ENCODE measurements around the gene SPINK8.

SPINK8 gene

DNA sequence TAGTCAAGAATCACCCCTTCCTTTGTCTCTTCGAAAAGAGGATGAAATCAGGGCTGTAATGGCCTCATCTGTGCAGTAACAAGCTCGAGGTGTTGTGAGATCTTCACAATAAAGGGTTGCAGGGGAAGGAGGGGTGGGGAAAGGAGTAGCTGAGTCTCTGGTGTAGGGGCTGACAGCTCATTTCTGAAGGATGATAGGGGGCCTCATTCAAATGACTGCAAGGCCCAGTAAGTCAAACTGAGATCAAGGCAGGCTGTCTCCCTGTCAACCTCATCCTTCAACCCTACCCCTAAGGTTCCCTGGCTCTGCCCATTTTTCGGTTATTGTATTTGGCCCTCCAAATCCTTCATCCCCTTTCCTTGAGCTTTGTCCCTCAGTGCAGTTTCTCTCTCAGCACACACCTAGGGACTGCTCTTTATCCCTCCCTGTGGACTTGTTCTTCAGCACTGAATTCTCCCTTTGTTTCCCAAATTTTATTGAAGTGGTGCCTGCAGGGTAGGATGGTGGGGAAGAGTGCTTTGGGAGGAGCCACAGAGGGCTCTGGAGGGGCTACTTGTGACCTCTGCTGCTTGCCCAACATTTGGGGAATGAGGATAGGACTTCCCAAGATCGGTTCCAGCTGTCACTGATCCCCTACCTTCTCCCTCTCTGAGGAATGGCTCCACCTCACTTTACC lies 54.4 kb downstream of the SPINK8 start:
- no peak overlapping the region for H4K8ac ChIP-seq (ENCODE audit: low read depth, low read length)
- H3K14ac ChIP-seq (ENCODE audit: low read length), result no peak overlapping the region
- no peak overlapping the region for H2BK5ac ChIP-seq (ENCODE audit: low read depth, low read length, poor library complexity)
- H3K9ac ChIP-seq (ENCODE audit: low read length), result no peak overlapping the region
- no peak overlapping the region for H3K4me3 ChIP-seq (ENCODE audit: low read depth, low read length)
- WGBS (ENCODE audit: extremely low coverage, insufficient coverage, insufficient read length), result no CpG with 5 or more reads among the region's 4 CpGs
- H3K79me2 ChIP-seq (ENCODE audit: control insufficient read depth, insufficient read depth, low read length, poor library complexity), result no peaks in the 10 kb centered on the region
- H4K91ac ChIP-seq (ENCODE audit: low read depth, low read length), result no peak overlapping the region
- H3K27ac ChIP-seq (ENCODE audit: low read depth, low read length), result no peak overlapping the region
- no peak for DNase-seq
- peaks cover 0 to 6% of the 10 kb centered on the region in 2 experiments for H3K4me1 ChIP-seq (ENCODE audit: control insufficient read depth in 1 of 2, insufficient read depth in 2 of 2, low read length in 2 of 2)
- H3K79me1 ChIP-seq (ENCODE audit: low read length), result no peaks in the 10 kb centered on the region
- H3K27me3 ChIP-seq (ENCODE audit: insufficient read depth, low read length), result no peaks in the 10 kb centered on the region
- no peaks in the 10 kb centered on the region for H3K9me3 ChIP-seq (ENCODE audit: insufficient read depth, low read depth, low read length)
- no peaks in the 10 kb centered on the region for H3K36me3 ChIP-seq (ENCODE audit: control insufficient read depth in 1 of 2, insufficient read depth in 2 of 2, low read length in 2 of 2)
- no peak overlapping the region for H3K23ac ChIP-seq (ENCODE audit: low read length)
- no peak overlapping the region for H2BK12ac ChIP-seq (ENCODE audit: low read length)
- H4K12ac ChIP-seq (ENCODE audit: low read depth, low read length), result no peak overlapping the region
- H3K4me2 ChIP-seq (ENCODE audit: low read length), result no peak overlapping the region
- no peak overlapping the region for H2AFZ ChIP-seq (ENCODE audit: insufficient read depth, low read length, poor library complexity)
- H2AK5ac ChIP-seq (ENCODE audit: low read length), result no peak overlapping the region
- no peak overlapping the region for H3K18ac ChIP-seq (ENCODE audit: low read length)
- no peak overlapping the region for H2BK120ac ChIP-seq (ENCODE audit: insufficient read depth, low read length, poor library complexity)
- no peak overlapping the region for H3K4ac ChIP-seq (ENCODE audit: low read depth, low read length)

DNA sequence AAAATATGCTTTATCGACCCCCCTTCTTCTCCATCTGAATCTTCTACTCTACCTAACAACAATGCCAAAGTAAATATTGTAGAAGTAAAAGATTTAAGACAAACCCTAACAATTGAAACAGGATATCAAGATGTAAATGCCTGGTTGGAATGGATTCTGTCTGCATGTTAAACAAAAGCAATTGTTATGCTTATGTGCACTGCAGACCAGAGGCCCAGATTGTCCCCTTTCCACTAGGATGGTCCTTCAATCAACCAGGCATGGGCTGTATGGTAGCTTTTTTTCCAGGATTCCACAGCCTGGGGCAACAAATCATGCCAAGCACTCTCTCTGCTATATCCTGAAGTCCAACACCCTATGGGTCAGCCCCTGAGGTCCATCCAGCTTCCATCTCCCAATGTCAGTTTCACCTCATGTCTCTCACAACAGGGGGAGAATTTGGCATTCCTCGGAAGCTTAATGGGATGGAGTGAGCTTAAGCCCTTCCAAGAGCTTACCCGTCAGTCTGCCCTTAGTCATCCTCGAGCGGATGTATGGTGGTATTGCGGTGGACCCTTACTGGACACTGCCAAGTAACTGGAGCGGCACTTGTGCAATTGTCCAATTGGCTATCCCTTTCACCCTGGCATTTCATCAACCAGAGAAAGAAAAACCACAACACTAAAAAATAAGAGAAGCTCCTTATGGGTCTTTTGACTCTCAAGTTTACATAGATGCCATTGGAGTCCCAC lies 56.4 kb downstream of the SPINK8 start:
- Histone ChIP-seq H3K27ac (ENCODE audit: low read depth, low read length) (no peak overlapping the region), H3K18ac (ENCODE audit: low read length) (no peak overlapping the region), H2AFZ (ENCODE audit: insufficient read depth, low read length, poor library complexity) (no peak overlapping the region), H3K4me3 (ENCODE audit: low read depth, low read length) (no peak overlapping the region), H3K23ac (ENCODE audit: low read length) (no peak overlapping the region), H3K79me1 (ENCODE audit: low read length) (no peaks in the 10 kb centered on the region), H4K8ac (ENCODE audit: low read depth, low read length) (no peak overlapping the region), H3K4me2 (ENCODE audit: low read length) (no peak overlapping the region), H2AK5ac (ENCODE audit: low read length) (no peak overlapping the region), H3K27me3 (ENCODE audit: insufficient read depth, low read length) (no peaks in the 10 kb centered on the region), H2BK5ac (ENCODE audit: low read depth, low read length, poor library complexity) (no peak overlapping the region), H3K9ac (ENCODE audit: low read length) (no peak overlapping the region), H3K36me3 (ENCODE audit: control insufficient read depth in 1 of 2, insufficient read depth in 2 of 2, low read length in 2 of 2) (no peaks in the 10 kb centered on the region), H3K14ac (ENCODE audit: low read length) (no peak overlapping the region), H3K4ac (ENCODE audit: low read depth, low read length) (no peak overlapping the region), H2BK12ac (ENCODE audit: low read length) (no peak overlapping the region), H3K79me2 (ENCODE audit: control insufficient read depth, insufficient read depth, low read length, poor library complexity) (no peaks in the 10 kb centered on the region), H2BK120ac (ENCODE audit: insufficient read depth, low read length, poor library complexity) (no peak overlapping the region), H3K9me3 (ENCODE audit: insufficient read depth, low read depth, low read length) (peaks cover 3% of the 10 kb centered on the region), H4K91ac (ENCODE audit: low read depth, low read length) (no peak overlapping the region), H3K4me1 (ENCODE audit: control insufficient read depth in 1 of 2, insufficient read depth in 2 of 2, low read length in 2 of 2) (peaks cover 0 to 6% of the 10 kb centered on the region in 2 experiments), H4K12ac (ENCODE audit: low read depth, low read length) (no peak overlapping the region)
- DNase-seq, result no peak
- no CpG with 5 or more reads among the region's 7 CpGs for WGBS (ENCODE audit: extremely low coverage, insufficient coverage, insufficient read length)

DNA sequence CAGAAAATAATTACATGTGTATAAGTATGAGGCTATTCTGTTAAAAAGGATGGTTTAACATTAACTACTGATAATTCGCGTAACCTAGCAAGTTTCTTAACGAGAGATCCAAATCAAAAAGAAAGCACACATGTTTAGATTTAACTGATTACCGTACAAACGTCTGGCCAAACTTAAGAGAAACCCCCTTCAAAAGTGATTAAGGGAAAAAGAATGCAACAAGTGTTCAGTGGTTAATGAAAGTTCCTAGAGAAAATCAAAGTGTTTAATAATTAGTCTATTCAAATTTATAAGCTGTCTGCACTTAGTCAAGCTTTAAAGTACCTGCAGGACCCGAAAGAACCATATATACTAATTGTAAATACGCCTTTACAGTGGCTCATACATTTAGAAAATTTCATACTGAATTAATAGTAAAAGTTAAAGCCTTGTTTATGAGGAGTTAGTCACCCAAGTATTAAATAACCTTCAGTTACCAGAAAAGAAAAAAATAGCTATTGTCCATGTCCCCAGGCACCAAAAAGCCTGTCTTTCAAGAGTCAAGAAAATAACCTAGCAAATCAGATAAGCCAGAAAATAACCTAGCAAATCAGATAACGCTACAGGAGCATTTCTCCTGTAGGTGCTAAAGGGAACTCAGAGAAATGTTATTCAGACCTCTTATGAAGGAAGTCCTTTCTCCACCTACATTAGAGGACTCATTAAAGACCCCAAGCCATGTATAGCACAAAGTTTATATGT lies 58.0 kb downstream of the SPINK8 start:
- H3K4me1 ChIP-seq (ENCODE audit: control insufficient read depth in 1 of 2, insufficient read depth in 2 of 2, low read length in 2 of 2), result peaks cover 0 to 6% of the 10 kb centered on the region in 2 experiments
- H3K79me2 ChIP-seq (ENCODE audit: control insufficient read depth, insufficient read depth, low read length, poor library complexity), result no peaks in the 10 kb centered on the region
- H3K23ac ChIP-seq (ENCODE audit: low read length), result no peak overlapping the region
- no peak overlapping the region for H3K4ac ChIP-seq (ENCODE audit: low read depth, low read length)
- H3K14ac ChIP-seq (ENCODE audit: low read length), result no peak overlapping the region
- H2AK5ac ChIP-seq (ENCODE audit: low read length), result no peak overlapping the region
- no peak overlapping the region for H2BK120ac ChIP-seq (ENCODE audit: insufficient read depth, low read length, poor library complexity)
- no peaks in the 10 kb centered on the region for H3K79me1 ChIP-seq (ENCODE audit: low read length)
- H3K9me3 ChIP-seq (ENCODE audit: insufficient read depth, low read depth, low read length), result peaks cover 8% of the 10 kb centered on the region
- H3K9ac ChIP-seq (ENCODE audit: low read length), result no peak overlapping the region
- WGBS (ENCODE audit: extremely low coverage, insufficient coverage, insufficient read length), result no CpG with 5 or more reads among the region's 8 CpGs
- no peak overlapping the region for H2BK5ac ChIP-seq (ENCODE audit: low read depth, low read length, poor library complexity)
- peak; percentile 57 to 84 for DNase-seq
- no peak overlapping the region for H2AFZ ChIP-seq (ENCODE audit: insufficient read depth, low read length, poor library complexity)
- H3K27me3 ChIP-seq (ENCODE audit: insufficient read depth, low read length), result no peaks in the 10 kb centered on the region
- H3K18ac ChIP-seq (ENCODE audit: low read length), result no peak overlapping the region
- no peak overlapping the region for H3K4me3 ChIP-seq (ENCODE audit: low read depth, low read length)
- H4K91ac ChIP-seq (ENCODE audit: low read depth, low read length), result no peak overlapping the region
- H2BK12ac ChIP-seq (ENCODE audit: low read length), result no peak overlapping the region
- no peaks in the 10 kb centered on the region for H3K36me3 ChIP-seq (ENCODE audit: control insufficient read depth in 1 of 2, insufficient read depth in 2 of 2, low read length in 2 of 2)
- H4K12ac ChIP-seq (ENCODE audit: low read depth, low read length), result no peak overlapping the region
- H3K4me2 ChIP-seq (ENCODE audit: low read length), result no peak overlapping the region
- no peak overlapping the region for H4K8ac ChIP-seq (ENCODE audit: low read depth, low read length)
- H3K27ac ChIP-seq (ENCODE audit: low read depth, low read length), result no peak overlapping the region

DNA sequence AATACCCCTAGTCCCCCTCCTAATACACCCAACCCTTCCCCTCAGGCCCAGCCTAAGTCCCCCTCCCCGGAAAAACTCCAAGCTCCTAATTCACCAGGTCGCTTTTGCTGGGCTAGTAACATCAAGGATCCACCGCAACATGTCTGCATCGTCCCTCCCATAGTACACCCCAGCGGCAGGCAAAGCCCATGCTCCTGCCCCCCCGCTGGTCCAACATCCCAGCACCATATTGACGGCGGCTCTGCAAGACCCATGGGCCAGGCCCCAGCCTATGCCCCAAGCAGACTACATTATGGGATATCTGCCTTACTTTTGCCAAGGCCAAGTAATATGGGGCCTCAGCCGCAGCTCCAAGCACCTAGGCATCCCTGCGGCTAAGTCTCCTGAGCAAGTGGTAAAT lies 59.0 kb downstream of the SPINK8 start:
- no peaks in the 10 kb centered on the region for H3K79me1 ChIP-seq (ENCODE audit: low read length)
- H4K91ac ChIP-seq (ENCODE audit: low read depth, low read length), result no peak overlapping the region
- WGBS (ENCODE audit: extremely low coverage, insufficient coverage, insufficient read length), result no CpG with 5 or more reads among the region's 10 CpGs

More for the DNA sequence above, 59.0 kb downstream of the SPINK8 start:
- Histone ChIP-seq H3K79me2 (ENCODE audit: control insufficient read depth, insufficient read depth, low read length, poor library complexity) (no peaks in the 10 kb centered on the region), H3K9me3 (ENCODE audit: insufficient read depth, low read depth, low read length) (peaks cover 8% of the 10 kb centered on the region), H2BK120ac (ENCODE audit: insufficient read depth, low read length, poor library complexity) (no peak overlapping the region), H3K9ac (ENCODE audit: low read length) (no peak overlapping the region), H3K4me2 (ENCODE audit: low read length) (no peak overlapping the region), H2BK12ac (ENCODE audit: low read length) (no peak overlapping the region), H3K4me1 (ENCODE audit: control insufficient read depth in 1 of 2, insufficient read depth in 2 of 2, low read length in 2 of 2) (peaks cover 0 to 6% of the 10 kb centered on the region in 2 experiments), H3K23ac (ENCODE audit: low read length) (no peak overlapping the region), H2BK5ac (ENCODE audit: low read depth, low read length, poor library complexity) (no peak overlapping the region), H3K18ac (ENCODE audit: low read length) (no peak overlapping the region), H3K4ac (ENCODE audit: low read depth, low read length) (no peak overlapping the region), H4K12ac (ENCODE audit: low read depth, low read length) (no peak overlapping the region), H3K27me3 (ENCODE audit: insufficient read depth, low read length) (no peaks in the 10 kb centered on the region), H2AFZ (ENCODE audit: insufficient read depth, low read length, poor library complexity) (no peak overlapping the region), H3K14ac (ENCODE audit: low read length) (no peak overlapping the region), H2AK5ac (ENCODE audit: low read length) (no peak overlapping the region), H3K27ac (ENCODE audit: low read depth, low read length) (no peak overlapping the region), H3K4me3 (ENCODE audit: low read depth, low read length) (no peak overlapping the region), H3K36me3 (ENCODE audit: control insufficient read depth in 1 of 2, insufficient read depth in 2 of 2, low read length in 2 of 2) (peaks cover 0 to 2% of the 10 kb centered on the region in 2 experiments), H4K8ac (ENCODE audit: low read depth, low read length) (no peak overlapping the region)
- no peak for DNase-seq
